Bone marrow (tissue), 2 donors: Measurements from ENCODE around the gene TACR1.
"Not testable (repeated sequence)": the region's sequence is repeated elsewhere in the genome, so short reads cannot be mapped to it uniquely, and the experiment has no call there.

Experiments
- DNase-seq, 2 donors: peaks; one replicate each; lab custom pipeline; 2025; lab: John Stamatoyannopoulos, UW

Gene TACR1

DNA sequence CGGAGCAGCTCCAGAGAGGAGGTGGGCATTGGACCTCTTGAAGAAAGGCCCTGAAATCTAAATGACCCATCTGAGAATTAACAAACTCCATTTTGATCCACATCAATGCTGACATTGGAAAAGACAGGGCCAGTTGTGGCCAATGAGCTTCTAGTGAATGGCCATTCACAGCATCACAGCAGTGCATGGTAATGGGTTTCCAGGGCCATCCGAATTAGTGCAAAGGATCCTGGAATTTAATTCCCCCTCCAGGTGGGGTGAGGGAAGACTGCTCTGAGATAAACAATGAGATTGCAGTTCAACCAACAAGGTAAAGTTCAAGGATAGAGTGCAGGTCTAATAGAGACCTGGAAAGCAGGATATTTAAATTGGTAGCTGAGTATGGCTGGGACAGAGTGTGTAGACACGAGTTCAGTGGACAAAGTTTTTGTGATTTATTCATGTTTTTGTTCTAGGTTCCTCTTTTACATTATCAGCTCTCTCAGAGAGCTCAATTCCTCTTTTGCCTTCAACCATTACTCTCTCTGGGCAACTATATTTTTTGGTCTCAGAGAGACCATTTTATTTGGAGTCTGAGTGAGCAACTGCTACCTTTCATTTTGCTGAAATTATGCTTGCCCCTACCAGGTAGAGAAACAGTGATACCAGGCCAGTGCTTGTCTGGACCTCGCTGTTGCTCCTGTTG is 5.0 kb downstream of the TACR1 start:
- no peak for DNase-seq

DNA sequence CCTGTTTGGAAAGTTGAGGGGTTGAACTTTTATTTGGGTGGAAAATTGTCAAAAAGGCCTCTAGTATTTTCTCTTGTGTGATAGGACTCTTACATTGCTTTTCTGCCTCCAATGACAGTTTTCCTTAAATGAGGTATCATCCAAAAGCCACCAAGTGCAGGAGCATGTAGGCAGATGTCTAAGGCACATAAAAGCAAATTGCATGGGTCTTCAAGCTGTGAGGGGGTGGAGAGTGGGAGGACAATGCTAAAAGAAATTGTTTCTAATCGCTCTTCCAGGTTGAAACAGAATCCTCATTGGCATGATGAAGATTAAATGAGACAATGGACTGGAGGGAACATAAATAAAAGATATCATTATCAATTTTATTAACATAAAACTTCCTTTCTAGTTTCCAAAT is 6.8 kb downstream of the TACR1 start:
- DNase-seq, result no peak

DNA sequence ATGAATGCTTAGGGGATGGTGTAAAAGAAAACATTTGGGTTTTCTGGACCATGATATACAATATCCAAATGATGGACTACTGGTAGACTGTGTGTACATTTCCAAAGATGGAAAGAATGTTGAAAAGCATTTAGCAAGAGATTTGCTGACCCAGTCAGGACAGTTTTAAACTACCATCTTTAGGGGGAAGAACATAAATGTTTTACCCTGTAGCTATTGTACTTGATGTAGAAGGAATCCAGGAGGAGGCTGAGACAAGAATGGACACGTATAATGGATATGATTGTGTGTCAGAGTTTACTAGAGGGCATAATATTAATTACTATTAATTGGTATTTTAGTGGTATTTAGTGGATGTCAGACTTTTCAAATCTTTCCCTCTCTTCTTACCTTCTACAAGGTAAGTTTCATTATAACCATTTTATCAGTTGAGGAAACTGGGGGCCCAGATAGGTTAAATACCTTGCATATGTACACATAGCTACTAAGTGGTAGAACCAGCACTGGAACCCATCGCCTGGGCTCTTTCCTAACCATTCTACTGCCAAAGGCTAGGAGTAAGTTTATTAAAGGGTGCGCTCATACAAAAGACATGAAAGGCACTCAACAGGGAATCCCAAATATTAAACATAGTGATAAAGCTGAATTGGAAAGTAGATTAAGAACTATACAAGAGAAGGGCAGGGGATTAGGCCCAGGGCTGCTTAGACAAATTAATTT is 8.9 kb downstream of the TACR1 start:
- no peak for DNase-seq

DNA sequence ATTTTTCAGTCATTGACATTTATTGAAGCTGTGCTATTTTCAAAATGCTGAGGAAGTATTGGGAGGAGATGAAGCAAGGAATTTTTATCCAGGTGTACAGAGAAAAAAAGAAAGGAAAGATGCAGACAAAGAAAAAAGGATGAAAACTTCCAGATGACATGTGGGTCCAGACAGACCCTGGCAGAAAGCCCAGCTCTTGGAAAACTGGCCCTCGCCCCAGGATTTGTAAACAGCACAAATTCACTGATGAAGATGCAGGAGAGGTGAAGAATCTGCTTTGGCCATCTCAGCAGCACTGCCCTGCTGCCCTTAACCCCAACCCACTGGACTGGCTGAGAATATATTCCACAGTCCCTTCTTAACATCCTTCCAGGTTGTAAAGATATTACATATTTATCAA is 12.5 kb downstream of the TACR1 start:
- DNase-seq, result no peak

DNA sequence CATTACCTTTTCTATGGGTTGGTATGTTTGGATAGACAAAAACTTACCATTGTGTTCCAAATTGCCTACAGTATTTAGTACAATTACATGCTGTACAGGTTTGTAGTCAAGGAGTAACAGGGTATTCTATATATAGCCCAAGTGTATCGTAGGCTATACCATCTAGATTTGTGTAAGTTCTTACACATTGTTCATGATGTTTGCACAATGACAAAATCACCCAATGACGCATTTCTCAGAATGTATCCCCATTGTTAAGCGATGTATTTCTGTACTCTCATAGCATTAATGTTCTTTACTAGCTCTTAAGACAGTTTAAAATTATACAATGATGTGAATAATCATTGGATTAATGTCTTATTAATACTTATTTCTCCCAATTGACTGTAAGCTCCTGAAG is 16.7 kb downstream of the TACR1 start:
- no peak for DNase-seq

DNA sequence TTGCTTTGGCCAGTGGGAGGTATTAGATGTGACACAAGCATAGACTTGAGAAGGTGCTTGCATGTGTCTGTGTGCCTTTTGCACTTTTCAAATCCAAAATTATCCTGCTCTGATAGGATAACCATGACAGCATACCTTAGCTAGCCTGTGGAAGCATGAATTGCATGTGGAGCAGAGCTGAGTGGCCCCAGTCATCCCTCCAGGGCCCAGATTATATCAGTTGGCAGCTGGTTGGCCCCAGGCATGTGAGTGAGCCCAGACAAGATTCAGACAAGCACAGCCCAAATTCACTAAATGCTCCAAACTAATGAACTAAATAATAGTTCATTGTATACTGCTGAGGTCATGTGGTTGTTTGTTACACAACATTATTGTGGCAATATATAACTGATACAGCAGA is 18.8 kb downstream of the TACR1 start:
- no peak for DNase-seq

DNA sequence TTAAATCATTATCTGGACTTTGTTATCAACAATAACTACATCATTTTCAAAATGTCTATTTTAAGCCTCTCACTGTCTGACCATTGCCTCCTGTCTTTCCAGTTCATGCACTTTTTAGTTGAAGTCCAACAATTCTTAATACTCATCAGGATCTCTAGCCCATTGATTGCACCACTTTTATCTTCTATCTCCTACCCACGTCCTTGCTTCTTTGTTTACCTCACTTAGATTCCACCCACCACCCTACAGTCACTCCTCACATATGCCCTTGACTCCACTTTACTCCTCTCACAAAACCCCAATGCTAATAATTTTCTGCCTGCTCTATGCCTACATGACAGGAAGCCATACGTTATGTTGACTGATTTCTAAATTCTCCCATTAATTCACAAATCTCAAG is 21.9 kb downstream of the TACR1 start:
- no peak for DNase-seq

DNA sequence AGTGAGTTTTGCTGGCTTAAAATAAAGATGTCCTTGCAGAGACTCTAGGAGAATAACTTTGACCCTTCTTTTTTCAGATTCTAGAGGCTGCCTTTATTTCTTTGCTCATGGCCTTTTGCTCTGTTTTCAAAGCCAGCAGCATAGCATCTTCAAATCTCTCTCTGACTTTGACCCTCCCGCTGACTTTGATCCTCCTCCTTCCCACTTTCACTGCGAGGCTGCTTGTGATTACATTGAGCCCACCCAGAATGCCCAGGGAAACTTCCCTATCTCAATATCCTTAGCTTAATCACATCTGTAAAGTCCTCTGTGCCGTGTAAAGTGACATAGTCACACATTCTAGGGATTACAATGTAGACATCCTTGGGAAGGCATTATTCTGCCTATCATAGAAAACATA is 23.9 kb downstream of the TACR1 start:
- DNase-seq, result no peak

DNA sequence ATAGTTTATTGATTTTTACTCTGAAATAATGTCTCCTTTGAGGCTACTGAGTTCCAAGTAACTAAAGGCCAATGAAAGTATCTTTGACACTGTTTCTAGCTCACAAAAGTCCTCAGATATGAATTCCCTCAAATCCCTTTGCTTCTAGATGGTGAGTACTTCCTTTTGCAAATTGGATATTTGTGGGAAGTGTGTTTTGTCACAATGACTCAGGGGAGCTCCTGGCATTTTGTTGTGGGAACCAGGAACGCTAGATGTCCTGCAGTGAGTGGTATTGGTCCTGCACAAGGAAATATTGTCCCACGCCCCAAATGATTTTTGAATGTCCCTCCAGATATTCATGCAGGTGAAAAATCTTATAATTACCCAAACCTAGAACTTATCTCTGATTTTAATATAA is 24.3 kb downstream of the TACR1 start:
- no peak for DNase-seq

DNA sequence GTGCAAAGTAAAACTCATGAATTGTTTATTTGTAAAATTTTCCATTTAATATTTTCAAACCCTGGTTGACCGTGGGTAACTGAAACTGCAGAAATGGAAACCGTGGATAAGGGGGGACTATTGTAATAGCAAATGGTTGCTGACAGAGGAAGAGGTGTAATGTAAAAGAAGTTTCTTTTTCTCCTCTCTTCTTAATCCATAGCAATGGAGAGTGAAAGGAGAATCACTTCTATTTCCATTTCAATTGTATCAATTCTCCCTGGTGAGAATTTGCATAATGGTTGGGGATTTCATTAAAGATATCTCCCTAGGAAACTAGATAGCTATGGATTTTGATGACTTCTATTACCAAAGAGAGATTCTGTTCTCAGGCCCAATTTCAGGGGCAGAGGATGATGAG is 24.8 kb downstream of the TACR1 start:
- DNase-seq, result no peak

DNA sequence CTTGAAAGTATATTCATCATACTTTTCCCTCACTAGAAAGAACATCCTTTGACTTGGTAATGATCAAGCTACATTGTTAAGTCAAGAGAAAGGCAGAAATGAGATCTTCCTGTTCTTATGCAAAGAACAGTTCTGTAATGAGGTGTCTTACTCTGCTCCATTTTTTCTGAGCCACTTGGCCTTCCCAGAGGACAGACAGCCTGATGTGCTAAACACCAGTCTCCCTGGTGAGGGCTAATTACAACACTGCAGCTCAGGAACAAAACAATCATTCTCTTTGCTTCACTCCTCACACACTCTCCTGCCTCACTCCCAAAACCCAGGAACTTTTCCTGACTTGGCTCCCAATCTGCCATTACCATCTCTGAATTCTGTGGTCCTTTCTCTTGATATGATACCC is 25.6 kb downstream of the TACR1 start:
- DNase-seq, result no peak

DNA sequence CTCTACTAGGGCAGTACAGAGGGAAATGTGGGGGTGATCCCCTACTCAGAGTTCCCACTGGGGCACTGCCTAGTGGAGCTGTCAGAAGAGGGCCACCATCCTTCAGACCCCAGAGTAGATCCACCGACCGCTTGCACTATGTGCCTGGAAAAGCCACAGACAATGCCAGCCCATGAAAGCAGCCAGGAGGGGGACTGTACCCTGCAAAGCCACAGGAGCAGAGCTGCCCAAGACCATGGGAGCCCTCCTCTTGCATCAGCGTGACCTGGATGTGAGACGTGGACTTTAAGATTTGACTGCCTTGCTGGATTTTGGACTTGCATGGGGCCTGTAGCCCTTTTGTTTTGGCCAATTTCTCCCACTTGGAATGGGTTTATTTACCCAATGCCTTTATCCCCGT is 27.9 kb downstream of the TACR1 start:
- not testable (repeated sequence) for DNase-seq

DNA sequence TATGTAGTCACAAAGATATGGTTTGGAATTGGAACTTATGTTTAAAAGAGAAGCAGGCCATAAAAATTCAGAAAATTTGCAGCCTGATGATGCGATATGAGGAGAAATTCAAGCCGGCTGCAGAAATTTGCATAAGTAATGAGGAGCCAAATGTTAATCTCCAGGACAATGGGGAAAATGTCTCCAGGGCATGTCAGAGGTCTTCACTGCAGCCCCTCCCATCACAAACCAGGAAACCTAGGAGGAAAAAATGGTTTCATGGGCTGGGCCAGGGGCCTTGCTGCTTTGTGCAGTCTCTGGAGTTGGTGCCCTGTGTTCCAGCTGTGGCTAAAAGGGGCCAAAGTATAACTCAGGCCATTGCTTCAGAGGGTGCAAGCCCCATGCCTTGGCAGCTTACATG is 28.4 kb downstream of the TACR1 start:
- DNase-seq, result no peak

DNA sequence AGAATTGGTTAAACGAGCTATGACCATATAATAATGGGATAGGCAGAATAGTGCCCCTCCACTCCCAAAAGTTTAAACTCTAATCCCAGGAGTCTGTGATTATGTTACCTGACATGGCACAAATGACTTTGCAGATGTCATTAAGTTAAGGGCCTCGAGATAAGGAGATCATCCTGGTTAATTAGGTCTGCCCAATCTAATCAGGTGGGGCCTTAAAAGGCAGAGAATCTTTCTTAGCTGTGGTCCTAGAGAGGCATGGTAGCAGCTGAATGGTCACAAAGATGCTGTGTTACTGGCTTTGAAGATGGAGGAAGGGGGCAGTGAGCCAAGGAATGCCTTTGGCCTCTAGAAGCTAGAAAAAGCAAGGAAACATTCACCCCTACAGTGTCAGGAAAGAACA is 31.1 kb downstream of the TACR1 start:
- DNase-seq, result no peak

DNA sequence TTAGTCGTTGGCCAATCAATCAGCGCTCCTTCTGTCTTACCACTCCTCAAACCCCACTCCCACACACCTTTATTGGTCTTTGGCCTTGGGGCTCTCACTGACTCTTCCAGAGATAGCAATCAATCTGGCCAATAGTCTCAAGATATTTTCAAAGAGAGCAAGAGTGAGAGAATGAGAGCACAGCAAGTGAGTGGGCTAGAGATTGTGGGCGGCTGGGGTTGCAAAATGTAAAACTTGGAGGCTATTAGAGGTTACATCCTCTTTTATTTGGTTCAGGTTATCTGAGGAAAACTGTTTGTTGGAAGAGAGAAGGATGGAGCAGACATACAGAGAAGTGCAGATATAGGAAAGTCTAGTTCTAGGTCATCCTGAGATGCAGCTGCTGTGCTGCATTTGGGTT is 32.8 kb downstream of the TACR1 start:
- DNase-seq, result no peak

DNA sequence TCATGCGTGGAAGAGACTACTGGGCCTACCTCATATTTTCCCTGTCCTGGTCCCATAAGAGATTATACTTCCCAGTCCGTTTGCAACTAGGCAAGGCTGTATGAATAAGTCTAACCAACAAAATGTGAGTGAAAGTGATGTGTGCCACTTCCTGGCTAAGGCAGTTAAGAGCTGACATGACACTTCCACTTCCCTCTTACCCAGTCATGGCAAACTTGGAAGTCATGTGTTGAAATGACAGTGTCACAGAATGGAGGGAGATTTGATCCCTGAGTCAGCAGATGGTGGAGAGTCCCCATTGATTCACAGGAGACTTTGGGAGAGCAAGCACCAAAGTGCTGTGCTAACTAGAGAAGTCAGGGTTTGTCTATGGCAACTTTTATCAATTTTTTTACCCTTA is 36.4 kb downstream of the TACR1 start:
- no peak for DNase-seq

DNA sequence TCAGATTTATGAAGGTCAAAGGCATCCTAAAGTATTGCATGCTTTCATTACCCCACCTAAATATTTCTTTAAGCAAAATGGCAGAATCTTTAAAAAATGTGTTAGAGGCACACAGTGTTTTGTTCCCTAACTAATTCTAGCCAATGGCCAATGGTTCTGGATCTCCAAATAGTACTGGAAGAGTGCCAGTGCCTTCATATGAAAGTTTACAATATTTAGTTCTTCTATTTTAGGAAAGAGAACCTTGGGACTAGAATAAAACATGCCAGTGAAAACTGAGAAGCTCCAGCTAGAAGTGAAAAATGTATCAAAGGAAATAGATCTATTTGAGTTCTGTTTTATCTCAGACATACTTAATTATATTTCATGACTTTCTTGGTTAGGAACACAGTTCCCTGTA is 37.1 kb downstream of the TACR1 start:
- DNase-seq, result no peak

DNA sequence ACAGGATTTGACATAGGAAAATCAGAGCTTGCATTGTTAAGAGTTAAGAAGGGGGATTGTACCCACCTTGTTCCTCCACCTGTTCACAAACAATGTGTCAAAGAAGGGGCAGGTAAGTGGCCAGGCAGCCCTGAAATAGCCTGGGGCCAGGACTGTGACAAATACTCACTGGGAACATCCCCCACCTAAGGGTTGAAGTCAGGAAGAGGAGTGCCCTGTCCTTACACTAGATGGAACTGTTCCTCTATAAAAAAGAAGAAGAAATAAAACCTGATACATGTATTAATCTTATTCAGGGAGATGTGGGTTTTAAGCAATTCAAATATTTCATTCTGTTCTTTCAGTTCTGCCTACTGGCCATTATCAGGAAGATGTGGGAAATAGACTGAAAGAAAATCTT is 41.9 kb downstream of the TACR1 start:
- no peak for DNase-seq

DNA sequence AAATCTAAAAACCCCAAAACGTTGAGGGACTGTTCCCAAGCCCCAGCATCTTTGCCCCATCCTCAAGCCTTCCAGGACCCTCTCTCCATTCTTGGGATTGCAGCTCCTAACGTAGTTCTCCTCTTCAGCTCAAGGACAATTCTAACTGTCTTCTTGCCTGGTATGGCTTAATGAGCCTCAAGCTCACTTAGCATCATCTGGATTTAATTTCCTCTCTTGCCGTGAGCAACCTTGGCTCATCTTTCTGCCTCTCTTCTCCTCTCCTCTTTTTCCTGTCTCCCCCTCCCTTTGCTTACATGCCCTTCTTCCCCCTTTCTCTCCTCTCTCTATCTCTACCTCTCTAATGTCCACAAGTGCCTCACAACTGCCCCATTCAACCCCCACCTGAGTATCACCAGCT is 44.2 kb downstream of the TACR1 start:
- DNase-seq, result no peak

DNA sequence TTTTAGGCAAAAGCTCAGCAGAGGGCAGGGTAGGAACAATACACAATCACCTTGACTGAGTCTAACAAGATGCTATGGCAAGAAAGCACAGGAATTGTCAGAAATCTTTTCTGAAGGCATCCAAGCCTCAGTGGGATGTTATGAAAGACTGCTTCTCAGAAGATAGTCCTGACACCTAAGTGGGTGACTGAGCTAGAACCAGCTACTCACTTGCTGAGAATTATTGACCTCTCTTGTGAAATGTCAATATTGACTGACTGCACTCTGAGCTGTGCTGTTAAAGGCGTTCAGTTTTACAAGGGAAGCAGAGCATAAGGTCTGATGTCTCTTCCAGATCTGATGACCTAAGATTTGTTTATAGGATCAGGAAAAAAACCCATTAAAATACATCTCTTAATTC is 46.1 kb downstream of the TACR1 start:
- DNase-seq, result no peak

DNA sequence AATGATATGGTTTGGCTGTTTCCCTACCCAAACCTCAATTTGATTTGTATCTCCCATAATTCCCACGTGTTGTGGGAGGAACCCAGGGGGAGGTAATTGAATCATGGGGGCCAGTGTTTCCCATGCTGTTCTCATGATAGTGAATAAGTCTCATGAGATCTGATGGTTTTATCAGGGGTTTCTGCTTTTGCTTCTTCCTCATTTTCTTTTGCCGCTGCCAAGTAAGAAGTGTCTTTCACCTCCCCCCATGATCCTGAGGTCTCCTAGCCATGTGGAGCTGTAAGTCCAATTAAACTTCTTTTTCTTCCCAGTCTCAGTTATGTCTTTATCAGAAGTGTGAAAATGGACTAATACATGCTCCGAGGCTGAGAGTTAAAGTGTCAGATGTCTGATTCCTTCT is 47.1 kb downstream of the TACR1 start:
- DNase-seq, result not testable (repeated sequence)

DNA sequence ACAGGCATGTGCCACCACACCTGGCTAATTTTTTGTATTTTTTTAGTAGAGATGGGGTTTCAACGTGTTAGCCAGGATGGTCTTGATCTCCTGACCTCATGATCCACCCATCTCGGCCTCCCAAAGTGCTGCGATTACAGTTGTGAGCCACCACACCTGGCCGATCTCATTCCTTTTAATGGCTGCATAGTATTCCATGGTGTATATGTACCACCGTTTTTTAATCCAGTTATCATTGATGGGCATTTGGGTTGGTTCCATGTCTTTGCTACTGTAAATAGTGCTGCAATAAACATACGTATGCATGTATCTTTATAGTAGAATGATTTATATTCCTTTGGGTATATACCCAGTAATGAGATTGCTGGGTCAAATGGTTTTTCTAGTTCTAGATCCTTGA is 51.4 kb downstream of the TACR1 start:
- DNase-seq, result not testable (repeated sequence)

DNA sequence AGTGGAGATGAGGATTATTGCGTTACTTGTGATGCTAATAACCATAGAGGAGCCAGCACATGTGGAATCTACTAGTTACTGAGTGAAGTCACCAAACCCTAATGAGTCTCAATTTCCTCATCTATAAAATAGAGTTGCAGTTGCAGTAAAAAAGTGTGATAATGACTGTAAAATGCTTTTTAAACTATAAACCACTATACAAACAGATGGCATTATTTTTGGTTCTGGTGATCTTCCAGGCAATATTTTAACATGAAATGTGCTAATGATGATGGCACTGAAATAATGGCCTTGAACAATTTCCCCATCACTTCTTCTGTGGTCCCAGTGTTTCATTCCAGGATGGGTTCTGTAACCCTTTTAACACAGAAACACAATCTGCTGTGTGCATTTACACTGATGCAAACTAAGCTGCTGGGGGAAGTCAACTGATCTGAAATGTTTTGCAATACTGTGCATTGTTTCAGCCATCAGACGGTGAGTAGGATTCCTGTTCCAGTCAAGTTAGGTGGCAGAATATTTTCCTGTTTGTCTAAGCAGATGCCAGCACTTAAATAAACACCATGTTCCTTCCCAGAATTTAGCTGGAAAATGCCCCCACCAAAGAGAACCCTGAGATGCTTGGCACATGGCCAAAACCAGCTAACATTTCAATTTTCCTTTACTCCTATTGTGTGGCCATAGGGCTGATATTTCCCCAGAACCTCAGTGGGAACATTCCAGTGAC is 52.6 kb downstream of the TACR1 start:
- no peak for DNase-seq
